ENCODE data around the gene CEBPG. TPM values are rescaled to one million over a fixed set of nuclear protein-coding genes. Genes with fewer than 3 reads are reported as not detected.

The CEBPG gene
- total and polyA plus RNA-seq, 9 of the 15 experiments (the other 6 are each of a cell fraction or from before 2014, with no cell fraction given) = 9.5 to 34.9 (median 30.9) TPM

GRCh38 chr19:33373453-33374235 lies at the start of gene CEBPG (continued):
- no peak for TF ChIP-seq STAT6 (CRISPR knock-in tag; IDR thresholded peaks at IDR 0.05)
- peak; percentile 81 for TF ChIP-seq SUPT5H (IDR thresholded peaks at IDR 0.05)
- TF ChIP-seq ZNF12 (CRISPR knock-in tag; IDR thresholded peaks at IDR 0.05) = no peak; the same call in 1 of the 2 replicates
- no peak for TF ChIP-seq POLR3G (IDR thresholded peaks at IDR 0.05; ENCODE audit: extremely low read depth, insufficient read length, insufficient replicate concordance)
- TF ChIP-seq OTX1 (CRISPR knock-in tag; IDR thresholded peaks at IDR 0.05) = no peak
- no peak for TF ChIP-seq ETV6 (IDR thresholded peaks at IDR 0.05; ENCODE audit: borderline replicate concordance in 1 of 2, low read depth in 2 of 2, low read length in 1 of 2)
- no peak for TF ChIP-seq ETV6 (CRISPR knock-in tag; IDR thresholded peaks at IDR 0.05; ENCODE audit: borderline replicate concordance)
- no peak for TF ChIP-seq ZNF655 (CRISPR knock-in tag; IDR thresholded peaks at IDR 0.05)
- no peak for TF ChIP-seq ZBTB2 (IDR thresholded peaks at IDR 0.05)
- TF ChIP-seq GABPB1 (CRISPR knock-in tag; IDR thresholded peaks at IDR 0.05) = no peak
- TF ChIP-seq ZNF239 (CRISPR knock-in tag; IDR thresholded peaks at IDR 0.05) = no peak
- TF ChIP-seq TGIF2 (CRISPR knock-in tag; IDR thresholded peaks at IDR 0.05) = no peak
- no peak for TF ChIP-seq GATA2 (CRISPR knock-in tag; IDR thresholded peaks at IDR 0.05)
- TF ChIP-seq ZNF696 (CRISPR knock-in tag; conservative IDR thresholded peaks at IDR 0.05) = no peak
- peak; percentile 8 to 76 (median 59) for TF ChIP-seq YY1 (IDR thresholded peaks at IDR 0.05; ENCODE audit: borderline replicate concordance in 1 of 3, control insufficient read depth in 1 of 3, extremely low read depth in 1 of 3, insufficient read depth in 3 of 3, insufficient read length in 1 of 3, insufficient replicate concordance in 2 of 3, low read depth in 1 of 3, low read length in 2 of 3)
- no peak for TF ChIP-seq ATF1 (CRISPR knock-in tag; IDR thresholded peaks at IDR 0.05)
- TF ChIP-seq ATF1 (tag; IDR thresholded peaks at IDR 0.05) = peak; percentile 57; the same call in 1 of the 2 replicates
- no peak for TF ChIP-seq NR2C2 (CRISPR knock-in tag; IDR thresholded peaks at IDR 0.05)
- TF ChIP-seq NR2C2 (tag; IDR thresholded peaks at IDR 0.05) = peak; percentile 72
- no peak for TF ChIP-seq CHD4 (IDR thresholded peaks at IDR 0.05; ENCODE audit: insufficient read depth, insufficient replicate concordance, low read depth, low read length, poor library complexity, severe bottlenecking)
- TF ChIP-seq POLR2G (IDR thresholded peaks at IDR 0.05; ENCODE audit: low read depth, low read length) = peak; percentile 95
- no peak for TF ChIP-seq E2F1 (CRISPR knock-in tag; IDR thresholded peaks at IDR 0.05)

Data from K562 (cell line).